Measurements from ENCODE around the gene ZNF385A. TPM values are rescaled to one million over a fixed set of nuclear protein-coding genes. Genes with fewer than 3 reads are reported as not detected.

The ZNF385A gene
- total RNA-seq, 3 donors from 2014 or later (not counting 1 experiment from before 2014, with no cell fraction given), result 5.4 to 9.8 (median 8.9) TPM

GRCh38 chr12:54368025-54368708, 16.4 kb downstream of the ZNF385A start:
- Mint-ChIP-seq H3K4me1 (peaks cover 25 to 30% of the 10 kb centered on the region in 2 donors), H3K27ac (peak overlapping the region; percentile 62 to 66), H3K36me3 (no peaks in the 10 kb centered on the region), H3K27me3 (ENCODE audit: low read depth in 2 of 2) (peaks cover 0 to 2% of the 10 kb centered on the region in 2 donors), H3K9me3 (no peaks in the 10 kb centered on the region), H3K4me3 (peak overlapping the region; percentile 86)
- no peak overlapping the region for H3K4me3 ChIP-seq (ENCODE audit: low read length)
- H3K9me3 ChIP-seq (ENCODE audit: control insufficient read depth, insufficient read depth, low read length), result no peaks in the 10 kb centered on the region
- no peaks in the 10 kb centered on the region for H3K36me3 ChIP-seq (ENCODE audit: control insufficient read depth, insufficient read depth, low read length)
- peaks cover 27% of the 10 kb centered on the region for H3K4me1 ChIP-seq (ENCODE audit: control insufficient read depth, insufficient read depth, low read length)
- WGBS (ENCODE audit: insufficient coverage), result 9% methylated on average over 4 of the region's 5 CpGs
- TF ChIP-seq CTCF (IDR thresholded peaks at IDR 0.05), result no peak
- intact Hi-C loops (cut with micrococcal nuclease), result loop anchor here (1.0 to 2.0 kb wide), 3 partner anchors 74 to 153 kb away; no protein-coding TSS in a partner anchor
- no peaks in the 10 kb centered on the region for H3K27me3 ChIP-seq (ENCODE audit: control insufficient read depth, insufficient read depth, low read length)
- DNase-seq, result peak in 1 of 2 donors; percentile 15
- peak in 1 of 3 donors; percentile 10 for ATAC-seq
- no peak overlapping the region for H3K27ac ChIP-seq (ENCODE audit: low read length)

- DNase-seq (peak in 1 of 2 donors; percentile 52), ATAC-seq (peak in 1 of 3 donors; percentile 54)
- Histone ChIP-seq H3K4me3 (ENCODE audit: low read length) (no peak within 1 kb of the TSS), H3K36me3 (ENCODE audit: control insufficient read depth, insufficient read depth, low read length) (no peaks in the 10 kb centered on the region), H3K4me1 (ENCODE audit: control insufficient read depth, insufficient read depth, low read length) (peaks cover 31% of the 10 kb centered on the region), H3K9me3 (ENCODE audit: control insufficient read depth, insufficient read depth, low read length) (no peaks in the 10 kb centered on the region), H3K27ac (ENCODE audit: low read length) (no peak within 1 kb of the TSS), H3K27me3 (ENCODE audit: control insufficient read depth, insufficient read depth, low read length) (no peaks in the 10 kb centered on the region)
- WGBS (ENCODE audit: insufficient coverage), result 11% methylated on average over 4 of the region's 4 CpGs
- peaks cover 0 to 3% of the 10 kb centered on the region in 2 donors for H3K27me3 Mint-ChIP-seq (ENCODE audit: low read depth in 2 of 2)
- no peaks in the 10 kb centered on the region for H3K9me3 Mint-ChIP-seq
- TF ChIP-seq CTCF (IDR thresholded peaks at IDR 0.05), result no peak
- H3K4me1 Mint-ChIP-seq, result peaks cover 19 to 29% of the 10 kb centered on the region in 2 donors
- no peaks in the 10 kb centered on the region for H3K36me3 Mint-ChIP-seq
- intact Hi-C loops (cut with micrococcal nuclease), result no loop called here
- H3K4me3 Mint-ChIP-seq, result no peak within 1 kb of the TSS
- H3K27ac Mint-ChIP-seq, result peak within 1 kb of the TSS in 1 of 2 donors; percentile 61
Observed at GRCh38 chr12:54364413-54364812, 20.1 kb downstream of the ZNF385A start, which contains the start of gene GPR84. GPR84 (minus strand) TSS chr12:54364486; CDS start chr12:54363851, 635 bp downstream.

GRCh38 chr12:54363618-54364017, 20.9 kb downstream of the ZNF385A start:
- no peaks in the 10 kb centered on the region for H3K9me3 Mint-ChIP-seq
- Histone ChIP-seq H3K4me1 (ENCODE audit: control insufficient read depth, insufficient read depth, low read length) (peaks cover 26% of the 10 kb centered on the region), H3K27me3 (ENCODE audit: control insufficient read depth, insufficient read depth, low read length) (no peaks in the 10 kb centered on the region), H3K36me3 (ENCODE audit: control insufficient read depth, insufficient read depth, low read length) (no peaks in the 10 kb centered on the region), H3K27ac (ENCODE audit: low read length) (no peak overlapping the region), H3K4me3 (ENCODE audit: low read length) (no peak overlapping the region), H3K9me3 (ENCODE audit: control insufficient read depth, insufficient read depth, low read length) (no peaks in the 10 kb centered on the region)
- intact Hi-C loops (cut with micrococcal nuclease), result no loop called here
- no peak overlapping the region for H3K27ac Mint-ChIP-seq
- peaks cover 19 to 21% of the 10 kb centered on the region in 2 donors for H3K4me1 Mint-ChIP-seq
- no peak overlapping the region for H3K4me3 Mint-ChIP-seq
- peaks cover 0 to 3% of the 10 kb centered on the region in 2 donors for H3K27me3 Mint-ChIP-seq (ENCODE audit: low read depth in 2 of 2)
- 82% methylated on average over 3 of the region's 6 CpGs for WGBS (ENCODE audit: insufficient coverage)
- DNase-seq (no peak), ATAC-seq (no peak)
- TF ChIP-seq CTCF (IDR thresholded peaks at IDR 0.05), result no peak
- H3K36me3 Mint-ChIP-seq, result no peaks in the 10 kb centered on the region

Data from natural killer cell (primary cell).